NCI-H1092 (cell line): ENCODE measurements around the gene SLC25A42.

Source experiments
- DNase-seq: peaks from one replicate; lab custom pipeline; 2025; lab: John Stamatoyannopoulos, UW

The SLC25A42 gene

GRCh38 chr19:19051478-19052213, 12.1 kb upstream of the SLC25A42 start:
- no peak for DNase-seq

- no peak for DNase-seq
Observed at GRCh38 chr19:19052921-19053320, 10.9 kb upstream of the SLC25A42 start.

GRCh38 chr19:19053508-19054314, 10.1 kb upstream of the SLC25A42 start:
- peak; percentile 13 for DNase-seq

- DNase-seq, result no peak
Observed at GRCh38 chr19:19054315-19054938, 9.4 kb upstream of the SLC25A42 start.

GRCh38 chr19:19054939-19055440, 8.8 kb upstream of the SLC25A42 start:
- no peak for DNase-seq

- no peak for DNase-seq
Observed at GRCh38 chr19:19055701-19056100, 8.1 kb upstream of the SLC25A42 start.

- DNase-seq, result no peak
Observed at GRCh38 chr19:19056636-19057275, 7.0 kb upstream of the SLC25A42 start.

GRCh38 chr19:19057317-19057716, 6.5 kb upstream of the SLC25A42 start:
- DNase-seq, result no peak

- no peak for DNase-seq
Observed at GRCh38 chr19:19057720-19058119, 6.1 kb upstream of the SLC25A42 start.

- no peak for DNase-seq
Observed at GRCh38 chr19:19059018-19059836, 4.6 kb upstream of the SLC25A42 start.

GRCh38 chr19:19059837-19060611, 3.8 kb upstream of the SLC25A42 start:
- peak; percentile 25 for DNase-seq

GRCh38 chr19:19061506-19061905, 2.3 kb upstream of the SLC25A42 start:
- peak; percentile 49 for DNase-seq

GRCh38 chr19:19062454-19063182, 1.2 kb upstream of the SLC25A42 start:
- no peak for DNase-seq

- peak; percentile 72 for DNase-seq
Observed at GRCh38 chr19:19064098-19064722, 416 bp downstream of the SLC25A42 start.

- no peak for DNase-seq
Observed at GRCh38 chr19:19064811-19065745, 1.3 kb downstream of the SLC25A42 start.

GRCh38 chr19:19067276-19068072, 3.7 kb downstream of the SLC25A42 start:
- DNase-seq, result no peak
